NCI-H2227 (cell line): ENCODE data around the gene CILP.

Experiments used
- DNase-seq: peaks from one replicate; lab custom pipeline; 2025; ENCODE audit not compliant: unreplicated experiment; lab: John Stamatoyannopoulos, UW

The CILP gene

DNA sequence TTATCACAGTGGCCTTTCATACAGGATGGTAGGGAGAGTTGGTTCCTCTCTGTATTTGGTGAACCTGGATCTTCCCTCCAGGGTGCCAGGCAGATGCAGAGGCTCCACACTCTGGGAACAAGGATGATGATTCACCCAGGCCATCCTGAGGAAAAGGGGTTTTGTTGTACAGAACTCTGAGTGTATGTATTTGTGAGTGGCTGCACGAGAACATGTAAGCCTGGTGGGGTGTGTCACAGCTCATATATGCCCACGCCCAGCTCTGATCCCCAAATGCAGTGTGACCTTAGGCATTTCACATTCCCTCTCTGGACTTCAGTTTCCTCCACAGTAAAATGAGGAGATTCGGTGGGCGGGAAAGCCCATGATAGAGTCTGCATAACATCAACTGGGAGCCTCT lies 11.6 kb upstream of the CILP start:
- no peak for DNase-seq

GRCh38 chr15:65221697-65222096 lies 10.4 kb upstream of the CILP start:
- no peak for DNase-seq

GRCh38 chr15:65219137-65219536 lies 7.9 kb upstream of the CILP start:
- no peak for DNase-seq

DNA sequence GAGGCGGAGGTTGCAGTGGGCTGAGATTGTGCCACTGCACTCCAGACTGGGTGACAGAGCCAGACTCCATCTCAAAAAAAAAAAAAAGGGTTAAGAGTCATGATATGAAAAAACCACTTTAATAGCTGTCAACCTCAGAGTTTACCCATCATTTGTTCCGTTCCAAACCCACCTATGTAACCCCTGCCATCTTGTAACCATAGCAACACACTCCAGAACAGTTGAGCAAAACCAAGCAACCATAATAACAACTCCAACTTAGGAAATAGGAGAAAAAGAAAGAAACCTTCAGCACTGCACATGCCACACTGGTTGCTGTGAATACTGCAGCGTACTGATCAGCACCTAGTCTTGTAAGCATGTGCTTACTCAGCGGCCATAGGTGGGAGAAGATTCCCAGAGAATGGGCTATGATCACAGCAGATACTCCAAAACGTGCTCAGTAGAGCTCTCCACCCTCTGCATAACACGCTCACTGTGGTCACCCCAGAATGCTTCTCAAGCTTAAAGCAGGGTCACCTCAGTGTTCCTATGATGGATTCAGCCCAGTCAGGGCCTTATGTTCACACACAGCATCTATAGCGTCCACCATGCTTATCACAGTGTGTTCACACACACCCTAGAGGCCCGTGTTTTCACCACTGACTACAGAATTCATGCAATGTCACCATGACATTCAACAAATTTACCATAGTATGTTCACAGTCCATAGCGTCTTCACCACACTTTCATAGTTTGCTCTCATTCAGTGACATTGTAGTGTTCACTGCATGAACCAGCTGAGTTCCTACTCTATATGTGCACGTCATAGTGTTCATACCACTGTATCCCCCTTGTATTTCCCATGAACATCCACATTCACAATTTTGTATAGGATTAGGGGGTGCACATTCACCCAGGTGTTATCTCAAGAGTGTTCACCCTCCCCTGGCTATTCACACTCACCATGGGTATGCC lies 6.5 kb upstream of the CILP start:
- DNase-seq, result no peak

DNA sequence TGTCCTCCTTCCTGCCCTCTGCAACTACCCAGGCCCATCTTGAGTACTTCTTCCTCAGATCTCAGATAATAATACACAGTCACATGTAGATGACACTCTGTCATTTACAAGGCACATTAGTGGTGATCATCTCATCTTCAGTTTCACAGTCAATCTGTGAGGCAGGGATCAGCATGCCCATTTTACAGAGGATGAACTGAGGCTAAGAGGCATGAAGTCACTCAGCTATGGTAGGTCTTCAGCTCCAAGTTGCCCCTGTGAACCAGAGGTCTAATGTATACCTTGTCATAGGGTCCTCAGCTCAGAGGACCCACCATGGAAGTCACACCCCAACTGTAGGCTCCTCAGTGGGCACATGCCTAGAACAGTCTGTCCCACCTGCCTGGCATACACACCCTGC lies 4.2 kb upstream of the CILP start:
- no peak for DNase-seq

DNA sequence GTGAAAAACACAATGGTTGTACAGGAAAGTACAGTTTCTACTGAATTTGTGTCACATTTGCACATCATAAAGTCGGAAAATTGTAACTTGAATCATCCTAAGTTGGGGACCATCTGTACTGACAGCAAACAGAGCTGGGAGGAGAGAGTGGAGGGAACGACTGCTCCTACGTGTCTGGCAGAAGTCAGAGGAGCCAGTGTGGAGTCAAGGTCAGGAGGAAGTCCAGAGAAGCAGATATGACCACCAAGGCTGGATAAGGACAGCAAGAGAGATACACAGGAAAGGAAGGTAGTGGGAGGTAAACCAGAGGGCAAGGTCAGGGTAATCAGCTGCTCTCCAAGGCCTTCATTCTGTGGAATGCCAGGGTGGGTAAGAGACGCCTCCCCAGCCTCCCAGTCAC lies 2.7 kb upstream of the CILP start:
- no peak for DNase-seq

- DNase-seq, result no peak
Observed at GRCh38 chr15:65213241-65213640, 2.0 kb upstream of the CILP start.

DNA sequence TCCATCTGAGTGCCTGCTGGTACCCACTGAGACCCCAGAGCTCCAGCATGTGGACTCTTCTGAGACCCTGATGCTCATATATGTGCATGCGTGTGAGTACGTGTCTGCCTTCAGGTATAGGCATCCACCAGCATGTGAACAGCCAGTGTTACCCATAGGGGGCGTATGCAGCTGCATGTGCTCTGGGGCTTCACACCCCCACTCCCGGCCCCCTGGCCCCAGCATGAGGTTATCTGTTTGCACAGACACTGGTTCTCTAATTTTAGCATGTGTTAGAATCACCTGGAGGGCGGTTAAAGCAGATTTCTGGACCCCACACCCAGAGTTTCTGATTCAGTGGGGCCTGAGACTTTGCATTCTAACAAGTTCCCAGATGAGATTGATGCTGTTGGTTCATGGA lies 824 bp upstream of the CILP start:
- DNase-seq, result peak; percentile 3

GRCh38 chr15:65211482-65211982 lies 259 bp upstream of the CILP start:
- no peak for DNase-seq

DNA sequence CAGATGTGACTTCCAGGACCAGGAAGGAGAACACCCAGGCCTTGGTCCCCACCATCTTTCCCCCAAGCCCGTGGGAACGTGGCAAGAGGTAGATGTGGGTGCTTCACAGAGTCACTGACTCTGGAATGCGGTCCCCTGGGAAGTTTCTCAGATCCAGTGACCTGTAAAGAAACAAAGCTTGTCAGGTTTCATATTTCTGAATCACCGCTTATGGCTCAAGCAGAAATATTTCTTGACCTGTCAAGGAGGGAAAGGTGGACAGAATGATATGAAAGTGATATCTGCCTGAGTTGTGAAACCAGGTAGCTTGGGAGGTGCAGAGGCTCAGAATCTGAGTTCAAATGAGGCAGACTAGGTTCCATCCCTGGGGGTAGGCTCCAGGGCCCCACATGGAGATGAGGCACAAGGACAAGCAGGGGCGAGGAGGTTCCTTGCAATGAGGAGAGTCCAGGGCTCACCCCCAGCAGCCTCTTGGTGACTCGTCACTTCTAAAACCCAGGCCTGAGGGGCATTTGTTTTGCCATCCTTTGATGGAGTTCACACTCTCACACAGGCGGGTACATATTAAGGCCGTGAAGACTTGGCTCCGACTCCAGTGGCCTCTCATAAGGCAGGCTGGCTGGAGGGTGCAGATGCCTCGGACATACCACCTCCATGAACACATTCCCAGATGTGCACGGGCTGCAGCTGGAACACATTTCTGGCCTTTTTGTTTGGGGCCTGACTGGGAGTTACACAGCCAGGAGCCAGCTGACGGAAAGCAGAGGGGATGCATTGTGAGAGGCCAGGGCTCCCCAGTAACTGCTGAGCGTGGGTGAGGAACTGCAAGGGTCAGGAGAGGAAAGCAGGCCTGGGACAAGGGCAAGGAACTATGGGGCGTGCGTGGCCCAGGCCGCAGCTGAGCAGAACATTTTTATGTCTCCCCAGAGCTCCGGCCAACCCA lies 1.3 kb downstream of the CILP start:
- DNase-seq, result no peak

GRCh38 chr15:65208647-65209046 lies 2.6 kb downstream of the CILP start:
- DNase-seq, result no peak

DNA sequence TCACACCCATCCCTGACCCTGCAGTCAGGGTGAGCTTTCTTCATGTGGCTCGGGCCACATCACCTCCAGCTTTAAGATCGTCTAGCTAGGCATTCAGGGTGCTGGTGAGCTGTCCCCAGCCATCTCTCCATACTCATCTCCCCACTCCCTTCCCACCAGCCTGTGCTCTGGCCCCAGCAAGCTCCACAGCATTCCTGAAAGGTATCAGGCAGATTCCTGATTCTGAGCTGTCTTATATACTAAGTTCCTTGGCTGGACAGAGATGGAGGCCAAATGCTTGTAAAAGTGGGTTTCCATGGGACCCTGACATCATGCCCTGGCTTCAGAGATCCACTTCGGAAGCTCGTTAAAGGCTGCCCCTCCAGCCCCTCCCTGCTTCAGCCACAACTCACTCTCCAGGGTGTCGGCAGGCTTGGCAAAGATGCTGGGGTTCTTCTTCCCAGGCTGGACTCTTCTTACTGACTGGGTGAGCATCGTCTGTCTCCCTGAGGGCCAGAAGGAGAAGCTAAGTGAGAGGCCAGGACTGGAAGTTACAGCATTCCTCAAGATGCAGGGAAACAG lies 3.9 kb downstream of the CILP start:
- no peak for DNase-seq

- DNase-seq, result no peak
Observed at GRCh38 chr15:65206750-65207149, 4.5 kb downstream of the CILP start.

DNA sequence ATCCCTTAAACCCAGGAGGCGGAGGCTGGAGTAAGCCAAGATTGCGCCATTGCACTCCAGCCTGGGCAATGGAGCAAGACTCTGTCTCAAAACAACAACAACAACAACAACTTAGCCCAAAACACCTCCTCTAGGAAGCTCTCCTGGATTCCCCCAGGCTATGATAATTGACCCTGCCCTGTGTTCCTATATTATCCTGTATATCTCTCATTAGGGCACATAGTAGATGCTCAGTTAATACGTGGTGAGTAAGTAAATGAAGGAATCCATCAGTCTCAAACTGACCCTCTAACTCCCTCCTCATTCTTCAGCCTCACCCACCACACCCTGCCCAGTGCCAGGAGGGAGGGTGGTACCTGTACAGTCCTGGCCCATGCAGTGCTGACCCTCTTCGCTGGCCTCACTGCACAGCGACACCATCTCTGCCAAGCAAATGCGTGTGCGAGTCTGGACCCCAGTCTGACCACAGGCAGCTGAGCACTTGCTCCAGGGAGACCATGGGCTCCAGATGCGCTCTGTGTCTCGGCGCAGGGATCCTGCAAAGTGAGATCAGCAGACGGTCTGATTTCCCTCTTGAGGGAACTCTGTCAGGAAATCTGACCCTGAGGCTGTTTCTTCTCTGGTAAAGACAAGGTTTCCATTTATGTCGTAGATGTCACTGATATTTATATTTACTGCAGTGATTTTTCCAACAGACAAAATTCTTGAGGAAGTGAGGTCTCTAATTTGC lies 6.2 kb downstream of the CILP start:
- DNase-seq, result no peak

- DNase-seq, result no peak
Observed at GRCh38 chr15:65204236-65204930, 6.9 kb downstream of the CILP start.

- DNase-seq, result no peak
Observed at GRCh38 chr15:65201918-65202317, 9.4 kb downstream of the CILP start.

- no peak for DNase-seq
Observed at GRCh38 chr15:65198571-65198970, 12.7 kb downstream of the CILP start.

- DNase-seq, result no peak
Observed at GRCh38 chr15:65197337-65197645, 14.0 kb downstream of the CILP start.

DNA sequence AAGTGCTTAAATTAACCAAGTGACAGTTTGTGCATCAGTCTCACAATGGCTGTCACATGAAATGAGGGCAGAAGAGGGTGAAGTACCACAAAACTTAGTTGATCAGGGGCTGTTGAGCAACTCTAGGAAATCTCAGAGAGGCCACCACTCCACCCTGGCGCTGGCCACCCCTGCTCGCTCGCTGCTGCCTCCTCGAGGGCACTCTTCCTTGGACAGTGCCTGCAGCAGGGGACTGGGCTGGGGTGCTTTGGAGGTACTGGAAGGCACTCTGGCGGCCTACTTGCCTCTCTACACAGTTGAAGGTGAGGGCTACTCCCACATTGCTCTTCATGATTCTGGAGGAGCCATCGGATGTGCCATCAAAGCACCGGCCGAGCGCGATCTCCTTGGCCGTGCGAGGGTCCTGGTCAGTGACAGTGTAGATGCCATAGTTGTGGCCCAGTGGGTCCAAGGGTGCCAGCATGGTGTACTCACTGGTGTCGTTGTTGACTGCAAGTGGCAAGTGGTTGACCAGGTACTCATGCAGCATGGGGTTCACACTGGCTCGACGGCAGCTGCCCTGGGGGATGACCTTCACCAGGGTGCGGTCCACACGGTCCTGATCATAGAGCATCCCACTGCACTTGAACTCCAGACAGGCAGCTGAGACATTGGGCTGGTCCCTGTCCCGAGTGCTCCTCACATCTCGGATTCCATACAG lies 14.5 kb downstream of the CILP start:
- DNase-seq, result no peak

DNA sequence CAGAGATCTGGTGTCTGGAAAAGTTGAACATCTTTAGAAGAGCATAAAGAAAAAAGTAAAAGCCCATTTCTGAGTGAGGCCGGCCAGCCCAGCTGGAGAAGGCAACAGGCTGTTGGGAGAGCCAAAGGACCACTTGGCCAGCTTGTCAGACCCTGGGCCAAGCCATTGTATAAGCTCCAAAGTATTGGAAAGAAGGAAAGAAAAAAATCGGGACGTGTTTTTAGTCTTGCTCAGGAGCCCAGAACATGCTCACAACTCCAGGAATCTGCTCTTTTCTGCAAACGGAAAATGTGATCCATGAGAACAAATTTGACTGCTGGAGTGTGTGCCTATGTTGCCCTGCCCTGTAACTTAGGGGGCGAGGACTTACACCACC lies 15.7 kb downstream of the CILP start:
- DNase-seq, result no peak
